Fibroblast of lung (primary cell): ENCODE results near the gene NOVA2. TPM values are rescaled to one million over a fixed set of nuclear protein-coding genes. Genes with fewer than 3 reads are reported as not detected.

Source experiments
- DNase-seq, 2 donors: peaks; one replicate each; pipeline versions ENCODE4 v3.0.0 to v3.0.0-alpha.2; 2010; ENCODE audit warnings: low read depth in 2 of 2
- H2AFZ ChIP-seq: 2 replicates; pipeline ENCODE4 v1.5.1; 2012; ENCODE audit warnings: low read length, control low read depth, inconsistent platforms
- H3K27ac ChIP-seq: 2 replicates; pipeline ENCODE4 v1.5.1; 2011; ENCODE audit warnings: low read length, control low read depth; ENCODE audit not compliant: insufficient read depth
- H3K27me3 ChIP-seq: 2 replicates; pipeline ENCODE4 v1.5.1; 2011; ENCODE audit warnings: mild to moderate bottlenecking, low read length; ENCODE audit not compliant: control insufficient read depth, insufficient read depth
- H3K36me3 ChIP-seq: 2 replicates; pipeline ENCODE4 v1.5.1; 2011; ENCODE audit warnings: low read length; ENCODE audit not compliant: control insufficient read depth, insufficient read depth
- H3K4me1 ChIP-seq: 2 replicates; pipeline ENCODE4 v1.5.1; 2011; ENCODE audit warnings: low read length; ENCODE audit not compliant: control insufficient read depth, insufficient read depth; ENCODE audit errors: extremely low read depth
- H3K4me2 ChIP-seq: 2 replicates; pipeline ENCODE4 v1.5.1; 2011; ENCODE audit warnings: low read length, control low read depth; ENCODE audit not compliant: insufficient read depth; ENCODE audit errors: extremely low read depth
- H3K4me3 ChIP-seq, 4 experiments: fragments of 200-600 bp in 1 of 4; sonication (generic) in 1 of 4; replicated peaks in 1 of 4; 2 replicates each; pipeline ENCODE4 v1.5.1; 2011 to 2016; ENCODE audit warnings: low read length in 4 of 4, low read depth in 3 of 4, mild to moderate bottlenecking in 3 of 4, control low read depth in 2 of 4, inconsistent platforms in 1 of 4, mixed read lengths in 1 of 4; ENCODE audit not compliant: insufficient read depth in 1 of 4; ENCODE audit errors: control extremely low read depth in 1 of 4
- H3K79me2 ChIP-seq: 2 replicates; pipeline ENCODE4 v1.5.1; 2012; ENCODE audit warnings: mild to moderate bottlenecking, low read length, inconsistent platforms; ENCODE audit not compliant: control insufficient read depth, insufficient read depth
- H3K9ac ChIP-seq: 2 replicates; pipeline ENCODE4 v1.5.1; 2011; ENCODE audit warnings: mild to moderate bottlenecking, low read length, control low read depth; ENCODE audit not compliant: insufficient read depth
- H3K9me3 ChIP-seq: 2 replicates; pipeline ENCODE4 v1.5.1; 2012; ENCODE audit warnings: low read depth, low read length; ENCODE audit not compliant: control insufficient read depth, insufficient read depth
- H4K20me1 ChIP-seq: 2 replicates; pipeline ENCODE4 v1.5.1; 2011; ENCODE audit warnings: low read length; ENCODE audit not compliant: control insufficient read depth, insufficient read depth; ENCODE audit errors: extremely low read depth
- CTCF ChIP-seq, 2 donors: IDR thresholded peaks in 1 of 2; conservative IDR thresholded peaks in 1 of 2; 1 replicate in 1 of 2; 2 replicates in 1 of 2; pipeline ENCODE4 v1.5.1; 2011 to 2012; ENCODE audit warnings: low read length in 2 of 2, control low read depth in 1 of 2, inconsistent platforms in 1 of 2, low read depth in 1 of 2, mild to moderate bottlenecking in 1 of 2
- EZH2 ChIP-seq: IDR thresholded peaks from 2 replicates; pipeline ENCODE4 v1.5.1; 2012; ENCODE audit warnings: low read length, control low read depth, mild to moderate bottlenecking; ENCODE audit errors: missing control alignments
- polyA plus RNA-seq, 2 donors: library from polyadenylated mRNA; depleted of rRNA in 1 of 2; stranded (reverse) in 1 of 2; unstranded in 1 of 2; fragments of >200 nt; gene quantifications; 2 replicates each; pipeline ENCODE4 v1.2.1, GENCODE V29; 2011 to 2012; ENCODE audit warnings: missing spikeins in 1 of 2
- total RNA-seq: library from RNA; depleted of rRNA; stranded (reverse); fragments of >200 nt; gene quantifications from 2 replicates; pipeline ENCODE4 v1.2.1, GENCODE V29; 2014

NOVA2 gene
- total and polyA plus RNA-seq, 2 donors (not counting 1 experiment from before 2014, with no cell fraction given), result 0.01 TPM; not detected in 1

DNA sequence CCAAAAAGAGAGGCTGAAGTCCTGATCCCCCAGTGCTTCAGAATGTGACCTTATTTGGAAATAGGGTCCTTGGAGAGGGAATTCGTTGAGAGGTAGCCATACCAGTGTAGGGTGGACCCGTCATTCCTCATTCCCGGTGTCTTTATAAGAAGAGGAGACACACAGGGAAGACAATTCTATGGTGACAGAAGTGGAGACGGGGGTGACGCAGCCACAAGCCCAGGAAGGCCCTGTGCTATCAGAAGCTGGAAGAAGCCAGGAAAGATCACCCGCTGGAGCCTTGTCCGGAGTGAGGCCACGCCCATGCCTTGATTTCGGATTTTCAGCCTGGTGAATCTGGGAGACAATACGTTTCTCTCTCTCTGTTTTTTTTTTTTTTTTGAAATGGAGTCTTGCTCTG, 68.7 kb downstream of the NOVA2 start:
- H3K36me3 ChIP-seq, result peaks cover 2% of the 10 kb centered on the region
- no peak for TF ChIP-seq EZH2
- TF ChIP-seq CTCF (conservative IDR thresholded peaks at IDR 0.05 in 1 of 2, IDR thresholded peaks at IDR 0.05 in 1 of 2; ENCODE audit: low read depth in 1 of 2, low read length in 2 of 2), result no peak
- H4K20me1 ChIP-seq, result no peaks in the 10 kb centered on the region
- no peak overlapping the region for H3K4me2 ChIP-seq
- H3K9ac ChIP-seq, result no peak overlapping the region
- no peak overlapping the region for H2AFZ ChIP-seq
- DNase-seq, result no peak
- no peak overlapping the region for H3K4me3 ChIP-seq
- no peak overlapping the region for H3K27ac ChIP-seq
- no peaks in the 10 kb centered on the region for H3K79me2 ChIP-seq
- H3K4me1 ChIP-seq, result peaks cover 4% of the 10 kb centered on the region
- no peaks in the 10 kb centered on the region for H3K27me3 ChIP-seq
- H3K9me3 ChIP-seq, result no peaks in the 10 kb centered on the region

- Histone ChIP-seq H3K27ac (peak overlapping the region; percentile 45), H3K4me1 (peaks cover 4% of the 10 kb centered on the region), H3K4me3 (peak overlapping the region; percentile 68 to 88 (median 84)), H3K27me3 (no peaks in the 10 kb centered on the region), H3K79me2 (no peaks in the 10 kb centered on the region), H3K36me3 (peaks cover 3% of the 10 kb centered on the region), H4K20me1 (no peaks in the 10 kb centered on the region), H2AFZ (peak overlapping the region; percentile 98), H3K4me2 (peak overlapping the region; percentile 93), H3K9me3 (no peaks in the 10 kb centered on the region), H3K9ac (peak overlapping the region; percentile 51)
- TF ChIP-seq CTCF (conservative IDR thresholded peaks at IDR 0.05 in 1 of 2, IDR thresholded peaks at IDR 0.05 in 1 of 2; ENCODE audit: low read depth in 1 of 2, low read length in 2 of 2) (peak in 1 of 2 donors; percentile 2), EZH2 (no peak)
- peak; percentile 89 to 97 for DNase-seq
These were observed 70.7 kb downstream of the NOVA2 start for GRCh38 chr19:45902651-45903625.

DNA sequence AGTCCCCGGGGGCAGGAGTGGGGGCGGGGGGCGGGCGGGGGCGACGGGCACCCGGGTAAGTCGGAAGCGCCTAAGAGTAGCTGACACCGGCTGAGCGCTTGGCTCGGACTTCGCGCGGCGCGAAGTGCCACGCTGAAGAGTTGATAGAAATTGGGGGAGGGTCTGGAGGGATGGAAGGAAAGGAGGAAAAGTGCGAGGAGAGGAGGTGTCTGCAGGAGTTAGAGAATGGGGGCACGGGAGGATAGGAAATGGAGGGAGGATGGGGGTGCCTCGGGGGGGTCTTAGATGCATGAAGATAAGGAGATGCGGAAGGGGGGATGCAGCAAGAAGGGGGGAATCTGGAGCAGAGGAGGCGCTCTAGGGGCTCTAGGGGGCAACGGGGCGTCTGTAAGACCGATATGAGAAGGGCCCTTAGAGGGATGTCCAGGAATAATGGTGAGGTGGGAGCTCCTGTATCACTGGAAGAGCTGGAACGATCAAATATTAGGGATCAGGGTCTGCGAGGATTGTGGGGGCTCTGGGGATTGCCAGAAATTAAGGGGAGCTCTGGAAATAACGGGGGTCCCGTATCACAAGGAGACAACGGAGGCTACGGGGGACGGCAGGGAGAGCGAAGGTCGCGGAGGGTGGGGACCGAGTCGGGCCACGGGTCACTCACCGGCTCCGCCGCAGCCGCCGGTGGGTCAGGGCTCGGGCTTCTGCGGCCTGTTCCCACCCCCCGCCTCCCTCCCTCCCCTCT, 71.6 kb downstream of the NOVA2 start, which contains the start of gene MYPOP:
TSS of gene MYPOP (minus strand) at position 702 of the 739 bp plus-strand sequence. CDS start 840 bp downstream, outside the sequence.
- Histone ChIP-seq H2AFZ (peak within 1 kb of the TSS; percentile 98), H3K9ac (peak within 1 kb of the TSS; percentile 51), H3K4me3 (peak within 1 kb of the TSS; percentile 83 to 94 (median 87)), H3K27me3 (no peaks in the 10 kb centered on the region), H3K9me3 (no peaks in the 10 kb centered on the region), H3K36me3 (peaks cover 3% of the 10 kb centered on the region), H3K27ac (peak within 1 kb of the TSS; percentile 45), H3K4me2 (peak within 1 kb of the TSS; percentile 93), H4K20me1 (no peaks in the 10 kb centered on the region), H3K4me1 (peaks cover 4% of the 10 kb centered on the region), H3K79me2 (no peaks in the 10 kb centered on the region)
- DNase-seq, result no peak
- TF ChIP-seq CTCF (conservative IDR thresholded peaks at IDR 0.05 in 1 of 2, IDR thresholded peaks at IDR 0.05 in 1 of 2; ENCODE audit: low read depth in 1 of 2, low read length in 2 of 2) (no peak), EZH2 (no peak)
